Stomach (tissue), 9 donors: ENCODE measurements around the gene PYGM. TPM values are rescaled to one million over a fixed set of nuclear protein-coding genes. Genes with fewer than 3 reads are reported as not detected.

Source experiments
- DNase-seq, 2 donors: peaks; one replicate each; pipeline versions ENCODE4 v3.0.0 to v3.0.0-alpha.2; 2013 to 2019
- H3K27ac ChIP-seq, 5 donors: fragments of 200-600 bp in 4 of 5; sonication (generic) in 4 of 5; one replicate each; pipeline ENCODE4 v1.5.1; 2013 to 2019; ENCODE audit warnings: mild to moderate bottlenecking in 1 of 5, moderate library complexity in 1 of 5
- H3K27me3 ChIP-seq, 3 donors: fragments of 200-600 bp; sonication (generic); one replicate each; pipeline ENCODE4 v1.5.1; 2017 to 2019; ENCODE audit warnings: mixed run types in 1 of 3
- H3K36me3 ChIP-seq, 4 donors: fragments of 200-600 bp; sonication (generic); 1 replicate in 3 of 4; 2 replicates in 1 of 4; pipeline ENCODE4 v1.5.1; 2016 to 2019
- H3K4me1 ChIP-seq, 4 donors: fragments of 200-600 bp; sonication (generic); one replicate each; pipeline ENCODE4 v1.5.1; 2016 to 2019
- H3K4me3 ChIP-seq, 4 donors: fragments of 200-600 bp; sonication (generic) in 3 of 4; one replicate each; pipeline ENCODE4 v1.5.1; 2016 to 2019; ENCODE audit warnings: mild to moderate bottlenecking in 1 of 4
- H3K9me3 ChIP-seq, 4 donors: fragments of 200-600 bp; sonication (generic); one replicate each; pipeline ENCODE4 v1.5.1; 2016 to 2019
- CTCF ChIP-seq, 7 experiments: fragments of 450-650 bp in 4 of 7; fragments of 200-600 bp in 3 of 7; sonication (generic) in 3 of 7; IDR thresholded peaks; one replicate each; pipeline ENCODE4 v1.5.1; 2016 to 2019; ENCODE audit warnings: antibody characterized with exemption in 7 of 7, control low read depth in 2 of 7, mild to moderate bottlenecking in 1 of 7
- EP300 ChIP-seq: sonication (generic); formaldehyde crosslinking; IDR thresholded peaks from one replicate; pipeline ENCODE4 v1.6.1; 2017; ENCODE audit warnings: antibody characterized with exemption
- POLR2A ChIP-seq, 4 donors: fragments of 450-650 bp; IDR thresholded peaks; one replicate each; pipeline ENCODE4 v1.6.1; 2016; ENCODE audit warnings: antibody characterized with exemption in 4 of 4, control low read depth in 2 of 4, mild to moderate bottlenecking in 1 of 4, moderate library complexity in 1 of 4
- POLR2AphosphoS5 ChIP-seq, 3 donors: sonication (generic); formaldehyde crosslinking; IDR thresholded peaks; one replicate each; pipeline ENCODE4 v1.6.1; 2016; ENCODE audit warnings: antibody characterized with exemption in 3 of 3
- WGBS, 5 donors: extraction: QIAGEN DNeasy Blood & Tissue Kit in 3 of 5; methylation state at CpG; one replicate each; pipeline versions ENCODE4 v1.1.5 to v1.1.7; 2013 to 2018; 5-methylcytosine and 5-hydroxymethylcytosine counted together
- intact Hi-C: fragments of 100-400 bp; cut with DNase I; formaldehyde crosslinking; loops from one replicate; pipeline ENCODE4 v1.15.1; 2023; ENCODE audit warnings: low total_unique reads
- polyA plus RNA-seq, 3 donors: library from polyadenylated mRNA; stranded (reverse); fragments of 200-250 nt; gene quantifications; one replicate each; pipeline ENCODE4 v1.2.3, GENCODE V29; 2013
- total RNA-seq, 5 donors: library from RNA; depleted of rRNA; stranded (reverse); fragments of >200 nt; gene quantifications; one replicate each; pipeline versions ENCODE4 v1.1.0 to v1.2.3, GENCODE V29; 2014 to 2016
- donor health status: healthy with polysubstance abuse.
- donor health status: Bipolar disorder and iron deficiency.
- donor health status: healthy.

PYGM gene
- total and polyA plus RNA-seq, 8 donors: 0.37 to 3.5 (median 1.8) TPM; not detected in 1

- peak; percentile 86 to 95 for DNase-seq
- Histone ChIP-seq H3K4me1 (peaks cover 0 to 14% (median 11%) of the 10 kb centered on the region in 4 donors), H3K9me3 (no peaks in the 10 kb centered on the region), H3K27ac (peak within 1 kb of the TSS in 4 of 5 donors; percentile 46 to 77 (median 59)), H3K4me3 (peak within 1 kb of the TSS; percentile 64 to 88 (median 75)), H3K36me3 (peaks cover 0 to 11% (median 0%) of the 10 kb centered on the region in 4 donors), H3K27me3 (peaks cover 0 to 48% (median 36%) of the 10 kb centered on the region in 3 donors)
- intact Hi-C loops: no loop called here
- 1 to 5% (median 2%) methylated on average over 21 to 66 of the region's 66 CpGs for WGBS, 5 donors
- no peak for TF ChIP-seq POLR2AphosphoS5 (IDR thresholded peaks at IDR 0.05)
- TF ChIP-seq EP300: no peak
- peak in 5 of 7 experiments; percentile 75 to 97 (median 88) for TF ChIP-seq CTCF (IDR thresholded peaks at IDR 0.05)
Measured at GRCh38 chr11:64723117-64723906, 36.5 kb downstream of the PYGM start, which contains the start of gene NRXN2. TSS of gene NRXN2 (minus strand) at chr11:64723197. CDS start at chr11:64713699, 9,498 bp downstream.

GRCh38 chr11:64722141-64723065, 37.4 kb downstream of the PYGM start:
- peak in 1 of 2 donors; percentile 20 for DNase-seq
- Histone ChIP-seq H3K27ac (no peak overlapping the region), H3K36me3 (peaks cover 0 to 6% (median 0%) of the 10 kb centered on the region in 4 donors), H3K9me3 (no peaks in the 10 kb centered on the region), H3K4me1 (peaks cover 0 to 14% (median 11%) of the 10 kb centered on the region in 4 donors), H3K27me3 (peaks cover 0 to 57% (median 44%) of the 10 kb centered on the region in 3 donors), H3K4me3 (peak overlapping the region in 3 of 4 donors; percentile 74 to 88 (median 76))
- 12 to 18% (median 13%) methylated on average over 14 to 32 of the region's 36 CpGs for WGBS, 5 donors
- intact Hi-C loops: no loop called here
- TF ChIP-seq POLR2AphosphoS5 (IDR thresholded peaks at IDR 0.05): no peak
- TF ChIP-seq EP300: no peak
- no peak for TF ChIP-seq POLR2A (IDR thresholded peaks at IDR 0.05)
- TF ChIP-seq CTCF (IDR thresholded peaks at IDR 0.05): no peak

GRCh38 chr11:64721359-64721699, 38.4 kb downstream of the PYGM start:
- Histone ChIP-seq H3K4me3 (no peak overlapping the region), H3K36me3 (no peaks in the 10 kb centered on the region), H3K9me3 (no peaks in the 10 kb centered on the region), H3K4me1 (peaks cover 0 to 14% (median 11%) of the 10 kb centered on the region in 4 donors), H3K27me3 (peaks cover 0 to 68% (median 55%) of the 10 kb centered on the region in 3 donors), H3K27ac (no peak overlapping the region)
- intact Hi-C loops: no loop called here
- DNase-seq: no peak
- WGBS, 5 donors: 47 to 69% (median 61%) methylated on average over 3 of the region's 3 CpGs; no CpG with 5 or more reads in 1 of the 5 donors
- TF ChIP-seq EP300 (no peak), POLR2AphosphoS5 (IDR thresholded peaks at IDR 0.05) (no peak), POLR2A (IDR thresholded peaks at IDR 0.05) (no peak), CTCF (IDR thresholded peaks at IDR 0.05) (no peak)
